Occipital lobe (tissue), 3 donors: Measurements from ENCODE around the gene CGAS. TPM values are rescaled to one million over a fixed set of nuclear protein-coding genes. Genes with fewer than 3 reads are reported as not detected.
"Not testable (repeated sequence)": the region's sequence is repeated elsewhere in the genome, so short reads cannot be mapped to it uniquely, and the experiment has no call there.

Source experiments
- DNase-seq: peaks from one replicate; lab custom pipeline; 2025; lab: John Stamatoyannopoulos, UW
- small RNA-seq: library from RNA; depleted of rRNA; stranded (forward); fragments of <200 nt; gene quantifications from one replicate; pipeline ENCODE3, GENCODE V24; 2014
- total RNA-seq: library from RNA; depleted of rRNA; stranded (reverse); fragments of >200 nt; gene quantifications from one replicate; pipeline ENCODE4 v1.2.3, GENCODE V29; 2014

CGAS gene
- total RNA-seq, 1 donor from 2014 or later, result 1.2 TPM

DNA sequence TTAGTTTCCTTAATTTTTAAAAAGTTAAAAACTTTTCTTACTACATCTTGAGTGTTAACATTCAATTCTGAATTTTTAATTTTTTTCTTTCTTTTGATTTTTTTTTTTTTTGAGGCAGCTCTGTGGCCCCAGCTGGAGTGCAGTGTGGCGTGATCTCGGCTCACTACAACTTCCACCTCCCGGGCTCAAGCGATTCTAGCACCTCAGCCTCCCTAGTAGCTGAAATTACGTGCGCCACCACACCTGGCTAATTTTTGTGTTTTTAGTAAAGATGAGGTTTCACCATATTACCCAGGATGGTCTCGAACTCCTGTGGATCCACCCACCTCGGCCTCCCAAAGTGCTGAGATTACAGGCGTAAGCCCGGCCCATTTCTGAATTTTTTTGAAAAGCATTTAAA is 56.2 kb downstream of the CGAS start:
- DNase-seq, result no peak

DNA sequence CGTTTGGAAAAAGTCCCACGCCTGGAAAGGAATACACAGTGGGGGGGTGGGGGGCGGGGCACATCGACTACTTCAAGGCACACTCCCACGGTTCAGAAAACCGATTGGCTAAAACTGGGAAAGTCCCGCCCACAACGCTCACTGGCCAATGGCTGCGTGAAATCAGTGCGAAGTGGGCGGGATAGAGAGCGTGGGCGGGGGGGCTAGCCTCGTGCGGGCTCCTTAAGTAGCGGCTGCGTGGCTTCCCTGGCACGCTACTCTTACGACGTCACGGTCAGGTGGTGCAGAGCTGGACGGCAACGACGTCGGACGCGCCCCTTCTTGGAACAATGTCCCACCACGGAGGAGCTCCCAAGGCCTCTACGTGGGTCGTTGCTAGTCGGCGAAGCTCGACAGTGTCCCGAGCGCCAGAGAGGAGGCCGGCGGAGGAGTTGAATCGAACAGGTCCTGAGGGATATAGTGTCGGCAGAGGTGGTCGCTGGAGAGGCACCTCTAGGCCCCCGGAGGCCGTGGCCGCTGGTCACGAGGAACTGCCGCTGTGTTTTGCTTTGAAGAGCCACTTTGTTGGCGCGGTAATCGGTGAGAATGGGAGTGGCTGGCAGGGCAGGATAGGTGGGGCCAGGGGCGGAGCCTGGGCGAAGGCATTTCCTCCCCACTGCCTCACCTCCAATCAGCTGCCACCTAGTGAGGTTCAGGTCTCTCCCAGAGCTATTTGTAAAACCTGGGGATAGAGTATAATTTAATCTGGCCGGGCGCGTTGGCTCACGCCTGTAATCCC is 57.3 kb downstream of the CGAS start, which contains the start of gene DDX43:
Gene DDX43, plus strand, starts transcription at position 252 of the 778 bp plus-strand sequence. Its CDS starts 78 bp downstream, at position 330.
- no peak for DNase-seq

DNA sequence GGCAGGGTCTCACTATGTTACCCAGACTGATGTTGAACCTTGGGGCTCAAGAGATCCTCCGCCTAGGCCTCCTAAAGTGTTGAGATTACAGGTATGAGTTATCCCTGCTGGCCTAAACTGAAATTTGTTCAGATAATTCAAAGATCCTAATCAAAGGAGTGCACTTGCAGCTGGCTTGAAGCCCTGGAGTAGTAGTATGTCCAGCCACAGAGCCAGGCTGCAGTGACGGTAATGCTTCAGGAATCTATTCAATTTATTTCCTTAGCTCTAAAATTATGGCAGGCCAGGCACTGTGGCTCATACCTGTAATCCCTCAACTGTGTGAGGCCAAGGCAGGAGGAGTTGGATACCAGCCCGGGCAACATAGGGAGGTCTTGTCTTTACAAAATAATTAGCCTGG is 58.8 kb downstream of the CGAS start:
- DNase-seq, result no peak

DNA sequence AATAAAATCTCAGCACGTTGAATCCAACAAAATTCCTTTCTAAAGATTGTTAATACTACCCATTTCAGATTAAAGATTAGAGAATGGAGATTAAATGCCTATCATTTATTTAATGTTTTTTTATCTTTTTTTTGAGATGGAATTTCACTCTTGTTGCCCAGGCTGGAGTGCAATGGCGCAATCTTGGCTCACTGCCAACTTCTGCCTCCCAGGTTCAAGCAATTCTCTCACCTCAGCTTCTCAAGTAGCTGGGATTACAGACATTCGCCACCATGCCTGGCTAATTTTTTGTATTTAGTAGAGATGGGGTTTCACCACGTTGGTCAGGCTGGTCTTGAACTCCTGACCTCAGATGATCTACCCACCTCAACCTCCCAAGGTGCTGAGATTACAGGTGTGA is 59.9 kb downstream of the CGAS start:
- not testable (repeated sequence) for DNase-seq

DNA sequence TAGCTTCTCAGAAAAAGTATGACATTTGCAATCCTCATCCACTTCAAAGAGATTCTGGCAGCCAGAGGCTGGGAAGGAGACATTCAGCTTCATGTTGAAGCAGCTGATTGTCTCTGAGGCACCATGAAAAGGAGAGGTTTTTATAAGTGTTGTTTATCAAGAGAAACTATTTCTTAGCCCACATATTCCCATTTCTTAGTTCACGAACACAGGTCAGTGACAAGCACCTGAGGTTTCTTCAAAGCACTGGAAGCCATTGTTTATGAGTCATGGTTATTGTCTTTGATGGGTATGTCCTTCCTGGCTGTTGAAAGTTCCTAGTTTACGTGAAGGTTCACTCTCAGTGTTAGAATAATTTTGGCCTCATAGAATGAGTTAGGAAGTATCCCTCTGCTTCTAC is 60.4 kb downstream of the CGAS start:
- no peak for DNase-seq

DNA sequence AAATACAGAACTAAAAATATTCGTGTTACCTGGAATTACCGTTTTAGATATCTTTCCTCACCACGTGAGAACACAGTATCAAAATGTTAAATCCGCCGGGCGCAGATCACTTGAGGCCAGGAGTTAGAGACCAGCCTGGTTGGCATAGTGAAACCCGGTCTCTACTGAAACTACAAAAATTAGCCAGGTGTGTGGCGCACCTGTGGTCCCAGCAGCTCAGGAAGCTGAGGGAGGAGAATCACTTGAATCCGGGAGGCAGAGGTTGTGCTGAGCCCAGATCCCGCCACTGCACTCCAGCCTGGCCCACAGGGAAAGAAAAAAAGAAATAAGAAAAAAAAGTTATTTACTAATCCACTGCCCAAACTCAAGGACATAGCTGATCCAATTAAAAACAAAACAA is 62.2 kb downstream of the CGAS start:
- DNase-seq, result no peak

DNA sequence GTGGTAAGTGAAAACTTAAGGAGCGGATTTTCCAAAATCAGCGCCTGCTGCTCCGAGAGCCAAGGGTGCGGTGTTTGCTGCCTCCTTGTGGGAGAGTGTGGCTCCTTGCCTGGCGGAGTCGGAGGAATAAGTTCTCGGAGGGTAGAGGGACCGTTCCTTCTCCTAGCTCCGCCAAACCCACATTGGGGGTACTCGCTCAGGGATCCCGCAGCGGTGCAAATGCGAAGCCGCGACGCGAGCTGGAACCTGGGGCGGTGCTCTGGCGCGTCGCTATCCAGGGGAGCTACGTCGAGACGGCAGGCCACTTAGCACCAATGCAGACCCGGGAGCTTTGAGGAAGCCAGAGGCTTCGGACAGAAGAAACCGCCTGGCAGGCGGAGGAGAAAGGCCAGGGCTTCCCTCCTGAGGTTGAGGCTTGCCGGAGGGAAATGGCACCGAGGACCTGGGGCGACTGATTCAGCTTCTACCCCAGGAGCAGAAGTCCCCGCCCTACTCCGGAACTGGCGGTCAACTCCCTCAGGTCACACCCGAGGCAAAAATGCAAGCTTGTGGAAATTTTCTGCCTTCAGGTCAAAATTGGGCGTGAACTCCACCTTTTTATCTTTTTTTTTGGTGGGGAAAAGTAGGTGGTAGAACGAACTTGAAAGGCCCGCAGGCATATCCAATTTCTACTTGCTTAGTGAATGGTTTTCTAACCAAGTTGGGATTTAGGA is 63.1 kb downstream of the CGAS start:
- DNase-seq, result no peak

DNA sequence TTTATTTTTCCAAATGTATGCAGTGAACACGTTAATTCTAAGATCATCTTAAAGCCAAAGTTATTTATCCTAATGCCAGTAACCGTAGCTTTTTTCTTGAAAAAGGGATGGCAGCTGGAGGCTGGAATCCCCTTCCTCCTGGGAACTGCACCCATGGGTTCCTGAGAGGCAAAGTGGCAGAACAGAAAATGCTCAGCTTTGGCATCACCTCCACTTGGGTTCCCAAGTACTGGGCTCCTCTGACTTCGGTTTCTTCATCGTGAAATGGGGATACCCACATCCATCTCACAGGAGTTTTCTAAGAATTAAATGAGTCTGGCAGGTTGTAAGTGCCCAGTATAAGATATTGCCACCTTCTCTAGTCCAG is 63.7 kb downstream of the CGAS start:
- DNase-seq, result no peak

DNA sequence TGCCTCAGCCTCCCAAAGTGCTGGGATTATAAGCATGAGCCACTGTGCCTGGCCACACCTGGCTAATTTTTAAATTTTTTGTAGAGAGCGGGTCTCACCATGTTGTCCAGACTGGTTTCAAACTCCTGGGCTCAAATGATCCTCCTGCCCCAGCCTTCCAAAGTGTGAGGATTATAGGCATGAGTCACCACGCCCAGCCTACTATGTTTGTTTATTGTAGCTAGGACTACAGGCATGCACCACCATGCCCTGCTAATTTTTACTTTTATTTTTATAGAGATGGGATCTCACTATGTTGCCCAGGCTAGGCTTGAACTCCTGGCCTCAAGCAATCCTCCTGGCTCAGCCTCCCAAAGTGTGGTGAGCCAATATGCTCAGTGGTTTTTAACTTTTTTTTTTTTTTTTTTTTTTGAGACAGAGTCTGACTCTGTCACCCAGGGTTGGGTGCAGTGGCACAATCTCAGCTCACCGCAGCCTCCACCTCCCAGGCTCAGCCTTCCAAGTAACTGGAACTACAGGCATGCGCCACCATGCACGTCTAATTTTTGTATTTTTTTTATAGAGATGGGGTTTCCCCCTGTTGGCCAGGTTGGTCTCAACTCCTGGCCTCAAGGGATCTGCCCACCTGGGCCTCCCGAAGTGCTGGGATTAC is 69.5 kb downstream of the CGAS start:
- no peak for DNase-seq

DNA sequence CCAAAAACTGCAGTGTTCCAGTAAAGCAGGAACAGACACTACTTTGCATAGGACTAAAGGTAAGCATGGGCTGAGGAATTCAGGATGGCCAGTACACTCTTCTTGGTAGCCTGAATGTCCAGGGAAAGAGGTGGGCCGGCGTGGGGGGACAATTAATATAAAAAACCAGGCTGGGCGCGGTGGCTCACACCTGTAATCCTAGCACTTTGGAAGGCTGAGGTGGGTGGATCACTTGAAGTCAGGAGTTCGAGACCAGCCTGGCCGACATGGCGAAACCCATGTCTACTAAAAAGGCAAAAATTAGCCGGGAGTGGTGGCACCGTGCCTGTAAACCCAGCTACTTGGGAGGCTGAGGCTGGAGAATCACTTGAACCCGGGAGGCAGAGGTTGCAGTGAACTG is 70.6 kb downstream of the CGAS start:
- DNase-seq, result not testable (repeated sequence)

DNA sequence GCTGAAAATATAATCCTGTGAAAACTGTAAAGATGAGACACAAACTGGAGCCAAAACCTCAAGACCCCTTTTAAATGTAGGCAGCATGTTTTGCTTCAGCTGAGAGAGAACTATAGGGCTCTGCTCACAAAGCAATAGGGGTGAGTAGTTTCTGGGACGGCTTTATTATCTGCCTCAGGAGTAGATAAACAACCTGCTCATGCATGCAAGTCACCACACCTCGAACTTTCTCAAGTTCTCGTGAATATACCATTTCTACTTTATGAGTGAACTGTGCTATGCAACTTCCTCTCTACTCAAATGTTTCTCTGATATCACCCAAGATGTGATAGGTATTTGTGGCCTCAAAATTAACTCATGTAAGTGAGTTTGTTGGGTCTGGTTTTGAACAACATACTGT is 74.9 kb downstream of the CGAS start:
- no peak for DNase-seq

DNA sequence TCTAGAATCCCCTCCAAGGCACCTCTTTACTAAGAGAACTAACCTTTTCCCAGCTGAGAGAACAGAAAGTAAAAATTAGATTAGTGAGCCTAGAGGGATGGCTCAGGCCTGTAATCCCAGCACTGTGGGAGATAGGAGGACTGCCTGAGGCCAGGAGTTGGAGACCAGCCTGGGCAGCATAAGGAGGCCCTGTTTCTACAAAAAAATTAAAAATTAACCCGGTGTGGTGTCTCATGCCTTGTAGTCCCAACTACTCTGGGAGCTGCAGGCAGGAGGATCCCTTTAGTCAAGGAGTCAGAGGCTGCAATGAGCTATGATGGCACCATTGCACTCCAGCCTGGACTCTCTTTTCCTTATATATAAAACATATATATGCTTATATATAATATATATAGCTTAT is 76.9 kb downstream of the CGAS start:
- DNase-seq, result no peak

Small RNAs within 50 kb of the gene (small RNA-seq; reads per million reads assigned to genes)
- not detected for gene RN7SL827P
- gene RNU6-975P, result not detected

Other genes with a start within 250 kb of the CGAS start
- 0.78 TPM for gene KHDC1L, start 226.8 kb downstream of the CGAS start, total RNA-seq
- 4.1 TPM for gene KHDC1, start 189.1 kb downstream of the CGAS start, total RNA-seq
- not detected for gene DPPA5, start 98.0 kb downstream of the CGAS start, total RNA-seq
- not detected for gene KHDC3L, start 89.6 kb downstream of the CGAS start, total RNA-seq
- not detected for gene OOEP, start 82.4 kb downstream of the CGAS start, total RNA-seq
- 0.31 TPM for gene DDX43, start 57.5 kb downstream of the CGAS start, total RNA-seq
- gene MTO1, start 9.4 kb upstream of the CGAS start, total RNA-seq, result 17.3 TPM
- gene EEF1A1, start 68.7 kb upstream of the CGAS start, total RNA-seq, result 15,287 TPM
- gene SLC17A5, start 201.7 kb upstream of the CGAS start, total RNA-seq, result 27.9 TPM
- gene CD109, start 243.9 kb upstream of the CGAS start, total RNA-seq, result 1.6 TPM